DND-41 (cell line): Measurements from ENCODE around the gene RNF220.

Experiments used
- ATAC-seq: fragments of 200-7000 bp; cut with Tn5 transposase; 3 replicates; pipeline ENCODE4 v1.9.1; 2021; ENCODE audit warnings: low read depth; ENCODE audit not compliant: insufficient read depth
- DNase-seq: peaks from one replicate; pipeline ENCODE4 v3.0.0-alpha.2; 2020
- H2AFZ ChIP-seq: 2 replicates; pipeline ENCODE4 v1.6.0; 2012; ENCODE audit warnings: low read depth, low read length
- H3K27ac ChIP-seq: 2 replicates; pipeline ENCODE4 v1.5.1; 2012; ENCODE audit warnings: low read length, inconsistent platforms
- H3K27me3 ChIP-seq: fragments of 200-600 bp; sonication (generic); 2 replicates; pipeline ENCODE4 v1.6.0; 2012; ENCODE audit warnings: low read length, mild to moderate bottlenecking, inconsistent platforms; ENCODE audit not compliant: insufficient read depth, poor library complexity
- H3K36me3 ChIP-seq: 2 replicates; pipeline ENCODE4 v1.5.1; 2012; ENCODE audit warnings: low read length, inconsistent platforms; ENCODE audit not compliant: insufficient read depth
- H3K4me1 ChIP-seq: 2 replicates; pipeline ENCODE4 v1.5.1; 2012; ENCODE audit warnings: mild to moderate bottlenecking, low read length; ENCODE audit not compliant: insufficient read depth
- H3K4me2 ChIP-seq: 2 replicates; pipeline ENCODE4 v1.6.0; 2012; ENCODE audit warnings: mild to moderate bottlenecking, moderate library complexity, low read length, inconsistent platforms; ENCODE audit not compliant: insufficient read depth
- H3K4me3 ChIP-seq, 2 experiments: fragments of 200-600 bp in 1 of 2; shearing (Covaris generic) in 1 of 2; 2 replicates each; pipeline ENCODE4 v1.5.1; 2012 to 2016; ENCODE audit warnings: inconsistent platforms in 2 of 2, low read length in 2 of 2, mild to moderate bottlenecking in 2 of 2, low read depth in 1 of 2, moderate library complexity in 1 of 2
- H3K79me2 ChIP-seq: 2 replicates; pipeline ENCODE4 v1.6.0; 2012; ENCODE audit warnings: low read length, inconsistent platforms; ENCODE audit not compliant: insufficient read depth
- H3K9ac ChIP-seq: 2 replicates; pipeline ENCODE4 v1.6.0; 2012; ENCODE audit warnings: low read depth, mild to moderate bottlenecking, inconsistent platforms, low read length, moderate library complexity
- H3K9me3 ChIP-seq: 2 replicates; pipeline ENCODE4 v1.5.1; 2012; ENCODE audit warnings: low read length, moderate library complexity, mild to moderate bottlenecking, inconsistent platforms; ENCODE audit not compliant: insufficient read depth, severe bottlenecking
- H4K20me1 ChIP-seq: 2 replicates; pipeline ENCODE4 v1.6.0; 2012; ENCODE audit warnings: low read length; ENCODE audit not compliant: insufficient read depth
- EZH2 ChIP-seq: IDR thresholded peaks from 3 replicates; pipeline ENCODE4 v1.6.1; 2012; ENCODE audit warnings: borderline replicate concordance, low read depth, mild to moderate bottlenecking, moderate library complexity, low read length, inconsistent platforms; ENCODE audit not compliant: severe bottlenecking
- TF ChIP-seq, protein P1 (sequence below): IDR thresholded peaks from 2 replicates; pipeline ENCODE4 v1.5.1; 2012; ENCODE audit warnings: borderline replicate concordance, low read length, moderate library complexity, mild to moderate bottlenecking; ENCODE audit not compliant: poor library complexity, severe bottlenecking; ENCODE audit errors: extremely low read depth

The RNF220 gene

DNA sequence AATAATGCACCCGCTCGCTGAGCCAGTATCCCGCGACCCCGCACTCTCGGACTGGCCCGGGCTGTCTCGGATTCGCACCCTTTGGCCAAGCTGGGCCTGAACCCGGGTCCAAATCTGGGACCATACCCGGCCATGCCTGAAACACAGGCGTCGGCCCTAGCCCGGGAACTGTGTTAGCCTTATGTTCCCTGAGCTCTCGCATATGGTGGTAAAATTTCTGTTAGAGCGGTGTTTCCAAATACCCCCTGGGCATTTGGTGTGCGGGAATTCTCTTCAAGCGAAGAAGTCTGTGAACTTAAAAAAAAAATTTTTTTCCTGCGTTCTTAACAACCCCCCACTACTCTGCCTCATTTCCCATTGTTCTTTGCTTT, 3.1 kb downstream of the RNF220 start:
- Histone ChIP-seq H3K36me3 (no peaks in the 10 kb centered on the region), H4K20me1 (no peaks in the 10 kb centered on the region), H3K9ac (no peak overlapping the region), H3K9me3 (no peaks in the 10 kb centered on the region), H3K27ac (no peak overlapping the region), H3K4me2 (no peak overlapping the region), H3K4me1 (no peaks in the 10 kb centered on the region), H2AFZ (no peak overlapping the region), H3K27me3 (peaks cover 64% of the 10 kb centered on the region), H3K4me3 (no peak overlapping the region), H3K79me2 (no peaks in the 10 kb centered on the region)
- no peak for ATAC-seq
- no peak for DNase-seq
- TF ChIP-seq EZH2 = no peak
- TF ChIP-seq, protein P1, sequence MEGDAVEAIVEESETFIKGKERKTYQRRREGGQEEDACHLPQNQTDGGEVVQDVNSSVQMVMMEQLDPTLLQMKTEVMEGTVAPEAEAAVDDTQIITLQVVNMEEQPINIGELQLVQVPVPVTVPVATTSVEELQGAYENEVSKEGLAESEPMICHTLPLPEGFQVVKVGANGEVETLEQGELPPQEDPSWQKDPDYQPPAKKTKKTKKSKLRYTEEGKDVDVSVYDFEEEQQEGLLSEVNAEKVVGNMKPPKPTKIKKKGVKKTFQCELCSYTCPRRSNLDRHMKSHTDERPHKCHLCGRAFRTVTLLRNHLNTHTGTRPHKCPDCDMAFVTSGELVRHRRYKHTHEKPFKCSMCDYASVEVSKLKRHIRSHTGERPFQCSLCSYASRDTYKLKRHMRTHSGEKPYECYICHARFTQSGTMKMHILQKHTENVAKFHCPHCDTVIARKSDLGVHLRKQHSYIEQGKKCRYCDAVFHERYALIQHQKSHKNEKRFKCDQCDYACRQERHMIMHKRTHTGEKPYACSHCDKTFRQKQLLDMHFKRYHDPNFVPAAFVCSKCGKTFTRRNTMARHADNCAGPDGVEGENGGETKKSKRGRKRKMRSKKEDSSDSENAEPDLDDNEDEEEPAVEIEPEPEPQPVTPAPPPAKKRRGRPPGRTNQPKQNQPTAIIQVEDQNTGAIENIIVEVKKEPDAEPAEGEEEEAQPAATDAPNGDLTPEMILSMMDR = no peak

DNA sequence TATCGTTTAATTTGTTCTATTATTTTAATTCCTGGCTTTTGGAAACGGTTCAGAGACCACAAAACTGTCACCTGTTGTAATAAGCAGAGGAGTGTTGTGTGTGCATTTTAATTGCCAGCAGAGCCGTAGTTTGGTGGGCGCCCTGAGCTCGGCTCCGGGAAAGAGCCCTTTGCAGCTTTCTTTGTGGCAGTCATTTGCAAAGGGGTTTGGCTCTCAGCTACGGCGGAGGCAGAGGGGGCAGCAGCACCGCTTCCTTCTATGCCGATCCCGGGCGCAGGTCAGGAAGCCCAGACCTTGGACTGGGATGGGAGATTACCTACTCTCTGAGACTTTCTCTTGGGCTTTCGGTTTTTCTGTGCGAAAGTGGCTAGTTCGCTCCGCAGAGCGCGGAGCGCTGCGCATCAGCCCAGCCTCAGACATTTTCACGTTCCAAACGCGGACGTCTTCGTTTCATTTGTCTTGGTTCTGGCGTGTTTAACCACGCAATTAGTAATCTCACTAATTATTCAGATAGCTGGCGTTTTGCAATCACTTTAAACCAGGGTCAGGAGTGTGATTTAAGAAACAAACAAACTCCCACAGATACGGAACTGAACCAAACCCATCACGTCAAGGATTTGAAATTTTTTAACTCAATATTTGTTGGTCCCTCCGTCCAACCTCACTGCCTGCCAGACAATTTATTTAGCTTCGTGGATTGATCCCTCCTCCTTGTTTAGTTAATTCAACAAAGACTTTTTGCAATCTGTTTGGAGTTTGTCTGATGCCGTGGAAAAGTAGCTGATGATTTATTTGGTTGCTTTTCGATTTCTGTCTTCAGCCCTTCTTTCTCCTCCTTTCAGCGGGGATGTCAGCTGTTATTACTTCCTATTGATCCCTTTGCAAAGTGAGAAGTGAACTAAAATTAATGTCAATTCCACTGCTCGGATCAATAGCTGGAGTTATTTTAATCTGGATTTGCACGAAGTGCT, 3.9 kb downstream of the RNF220 start:
- Histone ChIP-seq H3K27ac (no peak overlapping the region), H3K9ac (no peak overlapping the region), H3K4me2 (no peak overlapping the region), H2AFZ (no peak overlapping the region), H3K79me2 (no peaks in the 10 kb centered on the region), H3K4me1 (no peaks in the 10 kb centered on the region), H3K36me3 (no peaks in the 10 kb centered on the region), H3K27me3 (peaks cover 65% of the 10 kb centered on the region), H3K4me3 (no peak overlapping the region), H3K9me3 (no peaks in the 10 kb centered on the region), H4K20me1 (no peaks in the 10 kb centered on the region)
- ATAC-seq (no peak), DNase-seq (no peak)
- TF ChIP-seq, protein P1 = no peak
- TF ChIP-seq EZH2 = no peak

DNA sequence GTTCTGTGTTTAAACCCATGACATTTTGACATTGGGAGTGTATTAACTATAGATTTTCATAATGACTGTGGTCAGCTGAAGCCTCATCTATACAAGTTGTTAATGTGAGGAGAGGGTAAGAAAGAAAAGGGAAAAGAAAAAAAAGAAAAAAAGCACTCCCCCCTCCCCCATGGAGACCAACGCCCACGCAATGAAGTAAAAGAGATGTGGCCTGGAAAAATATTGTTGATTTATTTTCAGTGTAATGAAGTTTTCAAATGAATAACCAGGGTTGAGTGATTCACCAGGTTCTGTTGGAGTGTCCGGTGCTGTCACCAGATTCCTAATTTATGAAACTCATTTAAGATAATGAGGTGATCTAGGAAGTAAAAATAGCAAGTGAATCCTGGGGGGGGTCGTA, 4.7 kb downstream of the RNF220 start:
- Histone ChIP-seq H3K27ac (no peak overlapping the region), H3K4me3 (no peak overlapping the region), H3K4me2 (no peak overlapping the region), H3K9me3 (no peaks in the 10 kb centered on the region), H3K4me1 (no peaks in the 10 kb centered on the region), H3K9ac (no peak overlapping the region), H3K27me3 (peaks cover 65% of the 10 kb centered on the region), H3K79me2 (no peaks in the 10 kb centered on the region), H3K36me3 (no peaks in the 10 kb centered on the region), H4K20me1 (no peaks in the 10 kb centered on the region), H2AFZ (no peak overlapping the region)
- DNase-seq = no peak
- TF ChIP-seq, protein P1 = no peak
- no peak for TF ChIP-seq EZH2
- no peak for ATAC-seq
